HG03575 (cell line): ENCODE results near the gene SPATA45.

Experiments
- ATAC-seq: cut with Tn5 transposase; IDR thresholded peaks from one replicate; pipeline ENCODE4 v1.9.1; 2021; ENCODE audit not compliant: unreplicated experiment, insufficient number of reproducible peaks, low FRiP score; ENCODE audit errors: extremely low read depth

SPATA45 gene

GRCh38 chr1:212833211-212834207 is 13.9 kb downstream of the SPATA45 start:
- peak; percentile 52 for ATAC-seq

DNA sequence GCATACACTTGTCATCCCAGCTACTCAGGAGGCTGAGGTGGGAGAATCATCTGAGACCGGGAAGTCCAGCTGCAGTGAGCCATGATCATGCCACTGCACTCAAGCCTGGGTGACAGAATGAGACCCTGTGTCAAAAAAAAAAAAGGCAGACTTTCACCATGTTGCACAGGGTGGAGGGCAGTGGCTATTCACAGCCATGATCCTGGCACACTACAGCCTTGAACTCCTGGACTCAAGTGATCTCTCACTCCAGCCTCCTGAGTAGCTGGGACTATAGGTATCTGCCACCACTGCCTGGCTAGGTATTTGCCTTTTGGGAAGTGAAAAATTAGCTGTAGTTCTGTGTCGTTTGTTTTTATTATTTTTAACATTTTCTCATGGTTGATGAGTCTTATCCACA is 19.1 kb downstream of the SPATA45 start:
- ATAC-seq: no peak

GRCh38 chr1:212827831-212828278 is 19.6 kb downstream of the SPATA45 start:
- no peak for ATAC-seq

DNA sequence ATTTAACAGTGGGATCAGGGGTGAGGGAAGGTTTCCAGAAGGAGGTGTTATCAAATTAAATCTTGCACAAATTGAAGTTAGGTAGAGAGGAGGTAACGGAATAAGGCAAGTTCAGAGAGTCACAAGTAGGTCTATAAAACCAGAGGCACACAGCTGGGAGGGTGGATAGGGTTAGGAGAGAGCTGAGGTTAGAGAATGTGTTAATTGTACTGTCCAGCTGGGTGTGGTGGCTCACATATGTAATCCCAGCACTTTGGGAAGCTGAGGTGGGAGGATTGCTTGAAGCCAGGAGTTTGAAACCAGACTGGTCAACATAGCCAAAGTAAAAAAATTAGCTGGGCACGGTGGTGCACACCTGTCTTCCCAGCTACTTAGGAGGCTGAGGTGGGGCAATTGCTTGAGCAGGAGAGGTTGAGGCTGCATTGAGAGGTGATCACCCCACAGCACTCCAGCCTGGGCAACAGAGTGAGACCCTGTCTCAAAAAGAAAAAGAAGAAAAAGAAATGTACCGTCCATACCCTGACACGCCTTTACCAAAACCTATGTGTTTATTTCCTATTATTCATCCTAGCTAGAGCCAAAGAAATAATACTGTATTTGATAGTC is 20.2 kb downstream of the SPATA45 start:
- no peak for ATAC-seq

- ATAC-seq: no peak
These were observed 21.5 kb downstream of the SPATA45 start for GRCh38 chr1:212825798-212826452.

GRCh38 chr1:212824201-212824600 is 23.2 kb downstream of the SPATA45 start:
- no peak for ATAC-seq

DNA sequence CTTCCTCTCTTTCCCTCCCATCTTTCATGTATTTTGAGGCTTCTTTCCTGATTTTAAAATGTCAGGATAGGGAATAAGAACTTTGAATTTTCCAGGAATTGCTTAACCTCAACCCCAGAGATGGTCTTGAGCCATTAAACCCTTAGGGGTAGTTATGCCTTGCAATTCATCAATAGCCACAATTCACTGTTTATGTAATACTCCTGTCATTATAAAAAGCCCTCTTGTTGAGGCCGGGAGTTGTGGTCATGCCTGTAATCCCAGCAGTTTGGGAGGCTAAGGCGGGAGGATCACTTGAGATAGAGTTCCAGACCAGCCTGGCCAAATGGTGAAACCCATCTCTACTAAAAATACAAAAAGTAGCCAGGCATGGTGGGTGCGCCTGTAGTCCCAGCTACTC is 24.5 kb downstream of the SPATA45 start:
- no peak for ATAC-seq

GRCh38 chr1:212820969-212821368 is 26.5 kb downstream of the SPATA45 start:
- ATAC-seq: no peak

- ATAC-seq: no peak
These were observed 27.7 kb downstream of the SPATA45 start for GRCh38 chr1:212819726-212820125.

DNA sequence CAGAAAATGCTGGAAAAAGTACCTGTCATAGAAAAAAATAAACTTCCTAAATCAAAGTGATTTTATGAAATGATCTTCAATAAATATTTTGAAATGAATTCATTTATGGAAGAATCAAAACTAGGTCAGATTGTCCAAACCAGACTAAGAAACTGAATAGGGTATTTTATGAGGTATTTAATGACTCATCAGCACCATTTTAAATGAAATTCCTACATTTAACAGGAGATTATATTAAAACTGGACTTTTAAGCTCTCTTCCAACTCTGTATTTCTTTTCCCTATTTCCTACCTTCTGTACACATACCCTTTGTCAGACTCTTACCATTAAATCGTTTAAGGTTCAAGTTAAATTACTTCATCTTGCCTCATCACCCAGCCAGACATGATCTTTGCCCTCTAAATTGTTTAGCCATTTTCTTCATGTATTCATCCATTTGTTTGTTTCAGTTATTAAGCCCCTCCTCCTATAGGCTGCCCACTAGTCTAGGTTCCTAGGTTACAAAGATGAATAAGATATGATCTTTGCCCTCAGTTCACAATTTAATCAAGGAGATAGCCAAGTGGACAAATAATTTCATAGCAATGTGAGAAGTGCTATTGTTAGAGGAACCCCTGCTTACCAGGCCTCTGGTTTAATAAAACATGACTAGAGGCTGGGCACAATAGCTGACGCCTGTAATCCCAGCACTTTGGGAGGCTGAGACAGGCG is 30.7 kb downstream of the SPATA45 start:
- no peak for ATAC-seq

DNA sequence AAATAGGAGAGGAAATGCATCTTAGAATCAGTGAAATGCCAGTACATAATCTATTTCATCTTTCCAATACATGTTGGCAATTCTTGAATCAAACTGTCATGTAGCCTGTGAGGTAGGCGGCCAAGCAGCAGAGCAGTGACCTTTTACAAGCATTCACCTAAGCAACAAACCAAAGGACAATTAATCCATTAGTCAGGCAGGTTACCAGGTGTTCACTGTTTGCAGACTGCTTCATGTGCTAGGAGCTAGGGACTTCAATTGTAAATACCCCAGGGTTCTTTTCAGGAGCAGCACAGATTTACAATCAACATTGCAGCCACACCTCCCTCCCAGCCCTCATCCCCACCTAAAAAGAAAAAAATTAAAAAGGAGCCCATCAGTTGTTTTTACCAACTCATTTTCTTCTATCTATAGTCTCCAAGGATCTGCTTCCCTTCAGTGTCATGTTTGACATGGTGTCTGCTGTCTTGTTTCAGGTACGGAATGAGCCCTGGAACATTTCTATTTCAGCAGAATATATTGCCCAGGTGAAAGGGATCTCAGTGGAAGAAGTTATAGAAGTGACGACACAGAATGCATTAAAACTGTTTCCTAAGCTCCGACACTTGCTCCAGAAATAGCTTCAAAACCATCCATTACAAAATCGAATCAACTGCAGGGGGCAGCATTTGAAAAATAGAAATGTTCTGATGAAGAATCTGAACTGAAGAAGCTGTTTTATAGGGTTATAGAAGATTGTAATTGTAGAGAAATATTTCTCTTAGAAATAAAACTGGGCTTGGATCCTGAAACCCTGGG is 32.7 kb downstream of the SPATA45 start:
- ATAC-seq: no peak

GRCh38 chr1:212805767-212806166 is 41.7 kb downstream of the SPATA45 start:
- no peak for ATAC-seq

GRCh38 chr1:212797681-212798080 is 49.8 kb downstream of the SPATA45 start:
- no peak for ATAC-seq

- ATAC-seq: peak; percentile 54
These were observed 52.9 kb downstream of the SPATA45 start for GRCh38 chr1:212794561-212795014.

DNA sequence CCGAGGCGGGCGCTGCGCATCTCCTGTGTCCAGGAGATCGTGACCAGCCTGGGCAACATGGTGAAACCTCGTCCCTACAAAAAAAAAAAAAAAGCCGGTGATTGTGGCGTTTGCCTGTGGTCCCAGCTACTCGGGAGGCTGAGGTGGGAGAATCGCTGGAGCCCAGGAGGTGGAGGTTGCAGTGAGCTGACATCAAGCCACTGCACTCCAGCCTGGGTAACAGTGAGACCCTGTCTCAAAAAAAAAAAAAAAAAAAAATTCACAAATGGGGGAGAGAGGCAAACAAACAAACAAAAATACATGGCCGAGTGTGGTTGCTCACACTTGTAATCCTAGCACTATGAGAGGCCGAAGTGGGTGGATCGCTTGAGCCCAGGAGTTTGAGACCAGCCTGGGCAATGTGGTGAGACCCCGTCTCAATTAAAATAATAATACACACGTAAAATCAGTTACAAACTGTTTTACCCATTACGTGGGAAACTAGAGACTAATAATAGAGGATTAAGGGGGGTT is 55.0 kb downstream of the SPATA45 start:
- ATAC-seq: no peak

DNA sequence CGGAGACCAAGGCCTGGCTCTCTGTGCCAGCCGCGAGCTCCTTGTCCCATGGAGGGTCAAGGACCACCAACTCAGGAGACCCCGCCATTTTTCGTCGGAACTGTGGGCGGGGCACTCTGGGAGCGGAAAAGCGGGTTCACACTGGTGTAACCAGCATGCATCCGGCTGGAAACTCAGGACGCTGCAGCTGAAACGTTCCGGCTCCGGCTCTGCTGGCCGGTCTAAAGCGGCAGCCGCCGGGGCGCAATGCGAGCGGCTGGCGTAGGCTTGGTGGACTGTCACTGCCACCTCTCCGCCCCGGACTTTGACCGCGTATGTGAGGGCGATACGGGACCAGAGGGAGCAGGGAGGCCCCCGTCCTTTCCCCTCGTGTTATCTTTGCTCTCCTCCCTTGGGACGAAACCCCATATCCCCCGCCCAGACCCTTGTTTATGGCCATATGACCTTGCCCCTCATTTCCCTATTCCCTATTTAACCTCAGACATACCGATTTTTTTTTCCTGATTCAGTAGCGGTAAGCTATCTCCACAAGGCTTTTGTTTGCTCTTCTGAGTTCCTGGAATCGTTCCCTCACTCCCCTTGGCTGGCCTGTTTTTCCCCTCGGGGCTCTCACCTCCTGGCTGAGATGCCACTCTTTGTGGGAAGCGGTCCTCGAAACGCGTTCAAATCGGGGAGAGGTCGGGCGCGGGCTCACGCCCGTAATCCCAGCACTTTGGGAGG is 55.6 kb downstream of the SPATA45 start, which contains the start of the genes NSL1 and TATDN3:
NSL1 (minus strand) TSS at position 102 of the 720 bp plus-strand sequence; CDS start at position 88, 14 bp downstream.
TATDN3 (plus strand) TSS at position 219 of the 720 bp plus-strand sequence; CDS start at position 247, 28 bp downstream.
- peak; percentile 33 for ATAC-seq

- no peak for ATAC-seq
These were observed 56.2 kb downstream of the SPATA45 start for GRCh38 chr1:212791261-212791675.
